ENCODE results near the gene ZBTB42.

The ZBTB42 gene

DNA sequence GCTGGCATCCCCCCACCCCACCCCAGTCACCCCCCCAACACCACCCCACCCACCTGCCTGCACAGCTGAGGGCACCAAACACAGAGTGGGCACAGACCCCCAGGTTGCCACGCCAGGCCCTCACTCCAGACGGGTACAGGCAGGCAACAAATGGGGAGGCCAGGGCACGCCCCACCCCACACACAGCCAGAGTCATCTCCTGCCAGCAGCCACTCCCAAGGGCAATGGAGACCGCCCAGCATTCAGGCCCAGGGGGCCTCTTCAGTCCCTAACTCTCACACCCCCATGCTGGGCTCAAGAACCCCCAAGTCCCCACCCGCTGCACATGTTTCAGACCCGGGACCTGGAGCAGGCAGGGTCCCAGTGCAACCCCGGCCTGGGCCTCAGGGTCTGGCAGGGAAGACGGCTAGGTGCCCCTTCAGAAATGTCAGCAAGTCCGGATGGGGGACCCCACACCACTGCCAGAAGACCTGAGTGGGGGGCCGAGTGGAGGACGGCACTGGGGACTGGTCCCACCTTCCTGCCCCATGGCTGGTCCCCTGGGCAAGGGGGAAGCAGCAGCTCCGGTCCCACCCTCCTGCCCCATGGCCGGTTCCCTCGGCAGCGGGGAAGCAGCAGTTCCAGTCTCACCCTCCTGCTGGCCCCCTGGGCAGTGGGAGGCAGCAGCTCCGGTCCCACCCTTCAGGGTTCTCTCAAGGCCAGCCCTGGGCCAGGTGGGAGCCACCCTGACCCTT is 17.2 kb upstream of the ZBTB42 start:
- no peak for DNase-seq

DNA sequence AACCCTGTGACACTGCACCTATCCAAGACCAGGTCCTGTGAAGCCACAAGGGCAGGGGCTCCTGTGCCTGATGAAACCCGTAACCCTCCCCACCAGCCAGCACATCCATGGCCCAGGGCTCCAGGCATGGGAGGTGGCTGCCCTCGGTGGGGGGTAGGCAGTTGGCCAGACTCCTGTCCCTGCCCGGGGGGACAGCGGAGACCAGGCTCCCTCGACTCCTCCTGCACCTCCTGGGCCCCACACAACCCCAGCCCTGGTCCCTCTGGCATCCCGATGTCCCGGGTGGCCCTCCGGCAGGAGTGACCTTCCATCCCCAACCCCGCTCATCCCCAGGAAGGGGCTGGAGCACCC is 16.7 kb upstream of the ZBTB42 start:
- DNase-seq = no peak

DNA sequence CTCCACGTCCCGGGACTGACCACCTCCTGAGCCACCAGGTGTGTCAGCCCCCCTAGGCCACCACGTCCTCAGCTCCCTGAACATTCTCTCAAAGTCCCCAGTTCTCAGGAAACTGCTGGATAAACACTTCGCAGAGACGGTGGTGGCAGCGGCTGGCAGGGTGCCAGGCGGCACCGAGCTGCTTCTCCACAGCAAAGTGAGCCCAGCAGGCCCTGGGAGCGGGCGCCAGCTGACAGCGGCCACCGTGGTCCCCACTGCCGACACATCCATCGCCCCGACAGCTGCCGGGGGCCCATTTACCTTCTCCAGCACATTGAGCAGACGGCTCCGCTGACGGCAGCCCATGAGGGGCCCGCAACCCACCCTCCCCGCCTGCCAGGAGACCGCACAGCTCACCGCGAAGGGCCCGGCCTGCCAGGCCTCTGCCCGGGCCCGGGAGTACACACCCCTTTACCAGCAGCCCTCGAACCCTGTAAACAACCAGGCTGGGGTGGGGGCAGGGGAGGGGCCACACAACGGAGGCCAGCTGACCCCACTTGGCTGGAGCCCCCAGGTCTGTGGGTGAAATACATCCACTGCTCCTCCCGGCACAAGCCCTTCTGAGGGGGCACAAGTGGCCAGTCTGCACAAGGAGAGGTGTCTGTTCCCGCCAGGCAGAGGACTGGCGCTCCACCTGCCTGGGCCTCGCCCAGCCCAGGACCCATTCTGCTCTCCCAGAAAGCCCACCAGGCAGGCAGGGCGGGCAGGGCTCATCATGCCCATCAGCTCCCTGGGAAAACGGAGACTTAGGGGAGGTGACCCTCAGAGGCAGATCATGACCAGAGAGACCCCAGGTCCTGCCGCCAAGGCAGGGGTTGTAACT is 15.8 kb upstream of the ZBTB42 start:
- DNase-seq = no peak

DNA sequence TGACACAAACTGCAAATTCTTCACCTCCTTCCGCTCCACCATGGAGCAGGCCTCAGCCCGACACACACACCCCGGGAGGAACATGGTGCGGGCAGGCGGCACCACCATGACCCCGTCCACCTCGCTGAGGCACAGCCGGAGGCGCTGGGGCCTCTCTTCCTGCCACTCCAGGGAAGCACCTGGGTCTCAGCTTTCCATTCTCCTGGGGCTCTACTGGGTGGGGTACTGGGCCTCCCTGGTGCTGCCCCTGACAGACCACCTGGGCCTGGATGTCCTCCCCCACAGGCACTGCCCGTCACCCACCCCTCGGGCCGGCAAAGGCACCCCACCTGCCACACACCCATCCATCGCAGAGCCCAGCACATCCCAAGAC is 15.2 kb upstream of the ZBTB42 start:
- DNase-seq = no peak

DNA sequence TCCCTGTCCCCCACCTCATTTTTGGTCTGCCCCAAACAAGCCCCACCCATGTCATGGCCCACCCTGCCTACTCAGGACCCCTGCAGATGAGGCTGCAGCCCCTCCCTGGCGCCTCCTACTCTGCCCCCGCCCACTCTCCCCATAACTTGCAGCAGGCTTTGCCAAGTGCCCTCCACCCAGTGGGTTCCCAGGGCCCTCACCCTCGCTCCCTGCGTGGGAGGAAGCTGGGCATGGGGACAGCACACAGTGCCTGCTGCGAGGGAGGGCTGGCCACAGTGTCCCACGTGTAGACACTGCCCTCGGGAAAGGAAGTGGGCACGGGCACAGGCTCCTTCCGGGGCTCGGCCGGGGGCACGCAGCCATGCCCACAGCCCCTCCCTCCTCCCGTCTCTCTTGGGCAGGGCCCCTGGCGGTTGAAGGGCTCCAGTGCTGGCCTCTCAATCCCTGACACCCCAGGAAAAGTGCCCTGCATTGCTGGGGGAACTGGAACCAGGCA is 14.8 kb upstream of the ZBTB42 start:
- no peak for DNase-seq

DNA sequence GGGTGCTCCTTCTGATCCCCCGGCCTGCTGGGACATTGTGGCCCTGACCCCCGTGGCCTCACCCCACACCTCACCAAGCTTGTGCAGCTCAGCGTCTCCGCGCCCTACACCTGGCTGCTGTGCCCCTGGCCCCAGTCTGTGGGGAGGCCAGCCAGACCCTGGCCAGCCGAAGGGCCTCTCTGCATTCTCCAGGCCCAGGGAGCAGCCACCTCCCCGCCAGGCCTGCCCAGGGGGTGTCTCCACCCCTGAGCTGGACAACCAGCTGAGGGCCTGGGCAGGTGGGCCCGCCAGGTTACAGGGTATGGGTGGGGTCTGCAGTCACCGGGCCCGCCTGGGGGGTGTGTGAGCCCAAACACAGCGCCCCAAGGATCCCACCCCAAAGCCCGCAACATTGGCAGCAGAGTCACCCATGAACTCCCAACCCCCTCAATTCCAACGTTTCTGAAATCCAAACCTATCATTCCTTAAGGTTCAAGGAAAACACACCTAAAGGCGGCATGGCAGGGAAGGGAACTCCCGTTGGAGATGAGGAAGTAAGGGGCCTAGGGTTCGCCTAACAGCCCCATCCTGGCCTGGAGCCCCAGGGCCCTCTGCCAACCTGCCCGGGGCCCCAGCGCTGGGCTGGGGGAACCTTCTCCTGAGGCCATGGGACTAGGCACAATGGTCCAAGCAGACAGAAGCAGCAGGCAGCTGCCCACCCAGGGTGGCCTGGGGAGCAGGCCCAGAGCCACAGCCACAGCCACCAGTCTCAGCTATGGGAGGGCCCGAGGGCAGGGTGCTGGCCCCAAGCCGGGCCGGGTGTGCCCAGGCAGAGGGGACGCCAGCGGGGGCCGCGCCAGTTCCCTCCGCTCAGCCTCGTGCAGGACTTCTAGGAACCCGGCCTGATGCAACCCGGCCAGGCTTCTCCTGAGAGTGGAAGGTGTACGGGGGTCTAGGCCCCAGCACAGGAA is 13.9 kb upstream of the ZBTB42 start:
- DNase-seq = no peak

DNA sequence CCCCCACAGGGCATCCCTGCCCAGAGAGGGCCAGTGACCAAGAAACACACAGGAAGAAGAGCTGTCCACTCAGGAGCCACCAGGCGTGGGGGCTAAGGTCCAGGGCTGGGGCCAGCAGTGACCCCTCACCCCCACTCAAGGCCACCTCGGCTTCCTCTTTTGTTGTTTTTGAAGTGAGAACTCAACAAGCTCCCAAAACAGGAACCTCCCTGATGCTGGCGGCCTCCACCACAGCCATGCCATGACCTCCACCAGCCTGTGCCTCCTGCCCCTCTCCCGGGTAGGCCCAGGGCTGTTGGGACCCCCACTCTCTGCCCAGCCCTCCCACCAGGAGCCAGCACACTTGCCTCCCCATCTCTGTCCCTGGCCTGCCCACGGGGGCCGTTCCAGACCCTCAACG is 13.2 kb upstream of the ZBTB42 start:
- DNase-seq = no peak

DNA sequence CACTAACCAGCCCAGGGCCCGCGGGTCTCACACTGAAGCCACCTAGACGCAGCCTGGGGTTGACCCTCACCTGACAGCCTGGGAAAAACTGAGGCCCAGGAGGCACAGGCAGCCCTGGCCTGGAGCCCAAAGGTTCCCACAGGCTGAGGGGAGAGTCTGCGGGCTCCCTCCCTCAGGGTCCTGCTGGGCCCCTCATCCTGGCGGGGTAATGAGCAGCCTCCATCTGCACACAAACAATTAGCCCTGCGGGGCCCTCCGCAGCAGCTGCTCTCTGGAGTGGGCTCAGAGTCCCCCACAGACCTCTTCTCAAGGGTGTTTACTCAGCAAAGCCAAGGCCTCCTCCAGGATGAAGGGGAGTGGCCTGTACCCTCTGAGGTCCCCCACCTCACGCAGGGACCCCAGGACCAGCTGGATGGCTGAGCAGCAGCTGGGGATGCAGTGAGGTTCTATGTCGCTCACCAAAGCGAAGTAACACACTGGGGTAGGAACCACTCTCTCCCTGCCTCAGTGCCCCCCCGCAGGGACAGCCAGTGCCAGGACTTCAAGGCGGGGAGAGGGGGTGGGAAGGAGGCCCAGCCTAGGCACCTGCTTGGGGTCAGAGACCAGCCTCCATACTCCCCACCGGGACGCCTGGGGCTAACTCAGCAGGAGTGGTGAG is 12.6 kb upstream of the ZBTB42 start:
- DNase-seq = no peak

DNA sequence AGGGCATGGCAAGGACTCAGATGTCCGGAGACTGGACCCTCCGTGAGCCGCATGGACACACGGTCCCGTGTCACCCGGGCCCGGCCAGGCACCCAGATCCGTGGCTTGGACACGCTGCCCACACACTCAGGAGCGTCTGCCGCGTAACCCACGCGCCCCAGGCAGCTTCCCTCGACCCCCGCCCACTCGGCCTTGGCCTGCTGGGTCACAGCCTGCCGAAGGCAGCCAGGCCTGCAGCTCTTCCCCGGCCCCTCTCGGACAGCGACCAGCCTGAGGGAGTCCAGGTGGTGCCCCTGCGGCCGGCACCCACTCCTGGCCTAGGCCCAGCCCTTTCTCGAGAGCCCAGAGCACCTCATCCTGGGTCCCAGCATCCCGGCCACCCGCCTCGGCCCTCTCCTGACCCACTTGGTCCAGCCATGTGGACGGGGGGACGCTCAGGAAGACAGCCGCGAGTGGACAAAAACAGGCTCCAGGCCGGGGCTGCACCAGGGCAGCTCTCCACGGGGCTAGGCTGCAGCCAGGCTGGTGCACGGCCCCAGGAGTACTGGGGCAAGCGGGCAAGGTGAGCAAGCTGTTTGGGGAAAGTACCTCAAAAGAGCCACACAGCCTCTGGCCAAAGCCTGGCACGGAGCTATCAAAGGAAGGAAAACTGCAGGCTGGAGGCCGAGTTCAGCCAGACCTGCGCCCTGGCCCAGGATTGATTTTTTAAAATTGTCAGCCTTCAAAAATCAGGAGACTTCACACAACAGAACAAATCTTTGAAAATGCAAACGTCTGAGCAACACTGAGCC is 11.8 kb upstream of the ZBTB42 start:
- DNase-seq = no peak

DNA sequence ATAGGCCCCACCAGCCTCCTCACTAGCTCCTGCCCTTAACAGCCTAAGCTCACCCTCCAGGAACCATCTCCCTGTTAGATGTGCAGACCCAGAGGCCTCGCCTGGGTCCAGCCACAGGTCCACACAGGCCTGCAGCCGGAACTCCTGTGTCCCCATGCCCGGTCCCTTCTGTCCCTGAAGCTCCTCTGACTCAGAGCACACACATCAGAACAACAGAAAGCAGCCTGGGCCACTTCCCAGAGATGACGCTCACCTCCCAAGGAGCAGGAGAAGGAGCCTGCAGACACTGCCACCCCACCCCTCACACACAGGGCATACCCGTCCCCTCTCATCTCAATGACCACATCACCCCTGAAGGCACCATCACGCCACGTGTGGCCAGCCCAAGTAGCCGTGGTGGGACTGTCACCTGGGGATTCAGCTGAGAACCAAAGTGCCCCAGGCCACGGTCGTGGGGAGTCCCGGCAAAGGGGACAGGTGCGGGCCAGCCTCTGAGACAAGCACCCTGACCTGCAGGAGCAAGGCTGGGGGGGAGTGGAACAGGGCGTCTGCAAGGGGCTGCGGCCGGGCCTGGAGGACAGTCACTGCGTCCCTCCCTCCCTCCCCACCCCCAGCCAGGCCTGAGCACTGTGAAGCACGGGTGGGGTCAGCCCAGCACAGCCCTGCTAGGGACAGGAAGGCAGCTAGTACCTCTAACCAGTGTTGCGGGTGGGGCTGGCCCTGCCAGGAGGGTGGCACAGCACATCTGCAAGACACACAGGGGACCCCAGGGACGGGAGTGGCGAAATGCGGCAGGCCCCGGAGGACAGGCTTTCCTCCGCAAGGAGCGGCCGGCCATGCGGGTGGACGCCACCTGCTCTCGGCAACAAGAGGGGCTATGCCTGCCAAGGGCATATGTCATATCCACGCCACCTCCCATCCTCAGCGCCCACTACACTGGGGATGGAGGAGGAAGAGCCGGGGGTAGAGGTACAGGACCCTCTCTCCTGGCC is 10.9 kb upstream of the ZBTB42 start:
- no peak for DNase-seq

DNA sequence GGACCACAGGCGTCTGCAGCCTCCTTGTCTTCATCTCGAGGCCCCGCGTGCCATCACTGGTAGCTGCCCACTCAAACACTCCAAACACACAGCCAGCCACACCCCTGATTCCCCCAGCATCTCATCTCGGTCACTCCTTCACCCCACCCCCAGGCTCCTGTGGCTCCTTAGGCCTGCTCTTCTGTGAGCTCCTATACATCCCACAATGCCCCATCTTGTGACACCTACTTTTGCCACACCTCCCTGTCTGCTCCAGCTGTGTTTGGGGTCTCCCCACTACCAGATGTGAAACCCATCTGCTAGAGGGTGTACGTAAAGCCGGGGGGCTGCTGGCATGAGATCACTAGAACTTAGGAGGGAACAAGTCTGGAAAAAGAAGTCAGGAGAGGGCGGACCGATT is 9.5 kb upstream of the ZBTB42 start:
- DNase-seq = no peak

DNA sequence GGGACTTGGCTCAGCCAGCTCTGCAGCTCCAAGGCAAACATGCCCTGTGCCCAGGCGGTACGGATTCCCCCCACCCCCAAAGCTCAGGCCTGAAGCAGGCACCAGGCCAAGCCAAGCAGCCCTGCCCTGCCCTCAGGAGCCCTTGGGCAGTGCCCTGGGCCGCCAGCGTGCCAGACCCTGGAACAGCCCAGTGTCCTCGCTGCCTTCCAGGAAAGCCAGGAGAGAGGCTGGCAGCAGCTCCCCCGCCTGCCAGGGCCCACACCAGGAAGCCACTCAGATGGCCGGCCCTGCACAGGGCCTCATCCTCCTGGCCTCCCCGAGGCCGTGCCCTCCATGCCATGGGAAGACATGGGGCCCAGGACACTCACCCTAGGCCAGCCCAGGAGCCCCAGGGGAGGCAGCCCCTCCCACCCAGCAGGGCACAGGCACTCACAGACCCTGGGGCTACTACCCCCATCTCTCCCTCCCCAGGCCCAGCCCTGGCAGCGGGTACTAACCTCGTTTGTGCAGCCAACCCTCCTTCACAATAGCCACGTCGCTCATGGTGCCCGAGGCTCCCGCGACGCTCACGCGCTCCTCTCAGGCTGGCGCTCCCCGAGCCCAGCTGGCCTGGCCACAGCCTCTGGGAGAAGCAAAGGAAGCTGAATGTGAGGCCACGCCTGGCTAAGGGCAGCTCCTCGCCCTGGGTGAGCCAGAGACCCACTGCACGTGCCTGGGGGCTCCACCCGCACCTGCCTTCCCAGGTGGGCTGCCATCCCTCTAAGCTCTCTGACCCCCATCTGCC is 8.6 kb upstream of the ZBTB42 start:
- DNase-seq = no peak

DNA sequence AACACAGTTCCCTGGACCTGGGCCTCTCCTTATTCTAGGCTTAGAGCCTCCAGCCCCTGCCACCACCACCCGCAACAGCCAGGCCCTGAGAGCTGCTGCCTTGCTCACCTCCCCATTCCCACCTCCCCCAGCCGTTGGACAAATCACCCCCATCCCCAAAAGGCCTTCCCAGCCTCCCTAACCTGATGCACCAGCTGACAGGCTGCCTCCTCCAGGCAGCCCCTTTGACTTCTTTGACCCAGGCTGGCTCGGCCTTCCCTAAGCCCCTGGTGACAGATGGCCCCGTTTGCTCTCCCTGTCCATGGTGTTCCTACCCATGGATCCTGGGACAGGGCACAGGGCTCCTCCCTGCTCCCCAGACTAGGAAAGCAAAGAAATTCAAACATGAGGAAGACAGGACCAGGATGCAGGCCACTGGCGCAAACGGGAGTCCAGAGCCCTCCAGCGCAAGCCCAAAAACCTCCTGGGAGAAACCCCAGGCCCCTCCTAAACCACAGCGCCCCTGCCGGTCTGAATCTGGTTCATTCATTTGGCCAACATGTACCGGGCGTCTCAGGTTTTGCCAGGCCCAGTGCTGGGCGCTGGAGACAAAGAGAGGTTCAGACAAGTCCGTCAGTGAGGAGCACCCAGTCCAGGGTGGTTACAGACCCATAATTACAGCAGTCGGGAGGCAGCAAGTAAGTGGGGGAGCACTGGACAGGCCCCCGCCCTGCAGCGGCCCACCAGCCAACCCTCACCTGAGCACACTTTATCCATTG is 7.8 kb upstream of the ZBTB42 start:
- no peak for DNase-seq

DNA sequence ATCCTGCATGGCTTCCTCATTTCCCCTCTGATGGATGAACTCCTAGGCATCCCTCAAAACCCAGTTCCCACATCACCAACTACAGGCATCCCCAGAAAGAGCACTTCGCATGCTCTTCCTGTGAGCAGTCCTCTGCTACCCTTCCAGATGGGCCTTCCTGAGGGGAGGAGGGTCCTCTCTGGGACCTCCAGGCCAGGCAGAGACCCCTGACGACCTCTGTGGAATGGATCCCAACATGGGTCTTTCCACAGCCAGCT is 7.3 kb upstream of the ZBTB42 start:
- DNase-seq = no peak

DNA sequence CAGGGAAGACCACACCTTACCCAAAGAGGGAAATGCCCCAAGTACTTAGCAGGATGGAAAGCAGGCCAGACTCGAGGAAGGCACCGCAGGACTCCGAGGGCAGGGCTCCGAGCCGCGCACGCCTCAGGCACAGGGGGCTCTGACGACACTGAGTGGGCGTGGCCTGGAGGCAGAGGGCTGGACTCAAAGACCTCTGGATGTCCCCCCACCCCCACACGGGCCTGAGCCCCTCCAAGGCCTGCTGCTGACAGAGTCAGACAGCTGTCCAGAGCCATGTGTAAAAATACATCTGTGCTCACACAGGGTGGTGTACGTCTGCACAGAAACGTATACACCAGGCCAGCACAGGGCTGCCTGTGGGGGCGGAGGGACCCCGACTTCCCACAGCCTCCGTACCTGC is 6.8 kb upstream of the ZBTB42 start:
- DNase-seq = peak; percentile 76

DNA sequence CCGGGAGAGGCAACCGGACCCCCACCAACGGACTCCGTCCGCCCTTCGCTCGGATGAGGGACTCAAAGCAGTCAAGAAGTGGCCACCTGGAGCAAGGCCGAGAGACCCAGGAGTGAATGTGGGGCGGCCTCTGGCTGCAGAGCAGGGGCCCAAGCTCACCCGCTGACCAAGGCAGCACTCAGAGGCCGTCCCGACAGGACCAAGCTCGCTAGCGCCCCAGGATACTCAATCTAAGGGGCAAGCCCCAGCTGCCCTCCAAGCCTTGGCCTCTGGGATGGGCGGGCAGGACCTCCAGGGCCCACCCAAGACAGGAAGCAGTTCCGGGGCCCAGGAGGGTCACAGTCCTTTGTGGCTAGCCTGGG is 6.3 kb upstream of the ZBTB42 start:
- no peak for DNase-seq

DNA sequence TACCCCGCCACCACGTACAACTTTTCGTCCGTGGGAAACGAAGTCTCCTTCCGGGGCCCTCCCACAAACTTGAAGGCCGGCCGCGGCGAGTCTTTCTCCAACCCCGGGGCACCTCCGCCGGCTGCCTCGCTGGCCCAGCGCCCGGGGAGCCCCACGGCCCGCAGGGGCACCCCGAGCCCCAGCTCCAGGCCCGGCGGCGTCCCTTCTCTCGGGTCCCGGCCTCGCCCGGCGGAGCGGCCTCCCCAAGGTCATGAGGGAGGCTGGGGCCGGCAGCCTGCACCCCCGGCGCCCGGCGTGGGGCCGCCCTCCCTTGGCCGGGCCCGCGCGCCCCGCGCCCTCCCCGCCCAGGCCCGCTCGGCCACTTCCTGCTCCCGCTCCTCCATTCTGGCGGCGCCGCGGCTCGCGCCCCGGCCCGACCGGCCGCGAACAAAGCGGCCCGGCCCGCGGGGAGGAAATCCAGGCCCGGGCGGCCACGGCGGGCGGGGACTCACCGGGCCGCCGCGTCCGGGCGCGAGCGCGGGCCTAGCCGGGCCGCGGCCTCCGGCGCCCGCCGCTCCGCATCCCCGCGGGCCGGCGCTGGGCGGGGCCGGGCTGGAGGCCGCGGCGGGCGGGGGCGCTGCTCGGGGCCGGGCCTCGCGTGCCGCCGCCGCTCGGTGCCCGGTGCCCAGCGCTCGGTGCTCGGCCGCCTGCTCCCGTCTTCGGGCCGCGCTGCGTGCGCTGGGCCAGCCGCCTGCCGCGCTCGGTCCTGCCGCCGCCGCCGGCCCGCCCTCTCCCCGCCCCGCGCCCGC is 5.7 kb upstream of the ZBTB42 start, which contains the start of gene AKT1:
AKT1 (minus strand) TSS at position 756 of the 788 bp plus-strand sequence. CDS start 3,105 bp downstream, outside the sequence.
- DNase-seq = no peak
